C4-2B (cell line): ENCODE data around the gene NHSL1.

Experiments used
- CTCF ChIP-seq: fragments of 450-650 bp; conservative IDR thresholded peaks from 2 replicates; pipeline ENCODE4 v1.5.1; 2017; ENCODE audit warnings: mild to moderate bottlenecking
- ZFX ChIP-seq: fragments of 450-650 bp; IDR thresholded peaks from 2 replicates; pipeline ENCODE4 v1.6.1; 2017

GRCh38 chr6:138421608-138422007 lies 77.7 kb downstream of the NHSL1 start:
- no peak for TF ChIP-seq CTCF
- TF ChIP-seq ZFX, result no peak
